D341Med (cell line): ENCODE data around the gene LRRC74A.
"Not testable (repeated sequence)": the region's sequence is repeated elsewhere in the genome, so short reads cannot be mapped to it uniquely, and the experiment has no call there.

ENCODE experiments used
- DNase-seq: peaks from one replicate; pipeline ENCODE4 v3.0.0; 2012; ENCODE audit warnings: low spot score

Gene LRRC74A

GRCh38 chr14:76891391-76891790 is 65.2 kb downstream of the LRRC74A start:
- DNase-seq = no peak

- no peak for DNase-seq
Observed at GRCh38 chr14:76894308-76894707, 68.1 kb downstream of the LRRC74A start.

GRCh38 chr14:76898006-76898405 is 71.8 kb downstream of the LRRC74A start:
- not testable (repeated sequence) for DNase-seq

GRCh38 chr14:76900682-76901081 is 74.5 kb downstream of the LRRC74A start:
- no peak for DNase-seq

- no peak for DNase-seq
Observed at GRCh38 chr14:76901171-76902055, 75.2 kb downstream of the LRRC74A start.

GRCh38 chr14:76902591-76902990 is 76.4 kb downstream of the LRRC74A start:
- DNase-seq = no peak

- no peak for DNase-seq
Observed at GRCh38 chr14:76904100-76904739, 78.0 kb downstream of the LRRC74A start.

GRCh38 chr14:76904740-76905569 is 78.7 kb downstream of the LRRC74A start:
- no peak for DNase-seq

GRCh38 chr14:76908834-76909233 is 82.6 kb downstream of the LRRC74A start:
- DNase-seq = no peak

- DNase-seq = no peak
Observed at GRCh38 chr14:76909266-76909665, 83.1 kb downstream of the LRRC74A start.

- no peak for DNase-seq
Observed at GRCh38 chr14:76910371-76910890, 84.2 kb downstream of the LRRC74A start.

GRCh38 chr14:76911473-76911872 is 85.3 kb downstream of the LRRC74A start:
- peak; percentile 53 for DNase-seq

- DNase-seq = not testable (repeated sequence)
Observed at GRCh38 chr14:76914533-76915081, 88.4 kb downstream of the LRRC74A start.

- DNase-seq = no peak
Observed at GRCh38 chr14:76916040-76916715, 90.0 kb downstream of the LRRC74A start.

GRCh38 chr14:76917158-76917596 is 91.0 kb downstream of the LRRC74A start:
- peak; percentile 67 for DNase-seq

- DNase-seq = no peak
Observed at GRCh38 chr14:76917745-76918255, 91.6 kb downstream of the LRRC74A start.

- no peak for DNase-seq
Observed at GRCh38 chr14:76918256-76918781, 92.1 kb downstream of the LRRC74A start.

GRCh38 chr14:76918782-76919394 is 92.7 kb downstream of the LRRC74A start:
- peak; percentile 75 for DNase-seq
